ENCODE results near the gene XCR1. TPM values are rescaled to one million over a fixed set of nuclear protein-coding genes. Genes with fewer than 3 reads are reported as not detected.
"Not testable (repeated sequence)": the region's sequence is repeated elsewhere in the genome, so short reads cannot be mapped to it uniquely, and the experiment has no call there.

XCR1 gene
- total and polyA plus RNA-seq, 2 experiments from 2014 or later = not detected

DNA sequence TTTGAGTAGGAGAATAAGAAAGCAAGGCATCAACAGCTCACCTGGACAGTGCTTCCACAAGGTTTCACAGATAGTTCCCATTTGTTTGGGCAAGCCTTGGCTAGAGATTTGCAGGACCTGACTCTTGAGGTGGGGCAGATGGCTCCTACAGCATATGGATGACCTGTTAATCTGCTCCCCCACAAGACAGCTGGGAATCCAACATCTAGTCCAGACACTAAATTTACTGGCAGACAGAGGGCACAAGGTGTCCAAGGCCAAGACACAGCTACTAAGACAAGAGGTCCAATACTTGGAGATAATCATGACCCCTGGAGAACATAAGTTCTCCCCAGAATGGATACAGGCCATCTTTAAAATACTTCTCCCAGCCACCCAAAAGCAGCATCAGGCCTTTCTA lies 23.6 kb downstream of the XCR1 start:
- H3K4me3 Mint-ChIP-seq; H3F3A ChIP-seq (replicated peaks; ENCODE audit: low read depth); H3K27me3 Mint-ChIP-seq (ENCODE audit: insufficient read depth, low read depth, poor library complexity); H3K27me3 ChIP-seq (ENCODE audit: insufficient read depth); H3K9me3 Mint-ChIP-seq; H3K79me2 ChIP-seq (replicated peaks; ENCODE audit: insufficient read depth); H2AFZ ChIP-seq; H3K4me3 ChIP-seq; H3K36me3 Mint-ChIP-seq (ENCODE audit: low read depth); DNase-seq (ENCODE audit: low spot score); H4K20me1 ChIP-seq (replicated peaks; ENCODE audit: insufficient read depth); H3K27ac ChIP-seq (ENCODE audit: low read depth); H3K36me3 ChIP-seq (ENCODE audit: insufficient read depth); H3K27ac Mint-ChIP-seq; H3K4me2 ChIP-seq; ATAC-seq: not testable (repeated sequence)
- Histone ChIP-seq H3K4me1 (ENCODE audit: insufficient read depth) (peaks cover 12% of the 10 kb centered on the region), H3K9me2 (ENCODE audit: insufficient read depth) (peaks cover 21% of the 10 kb centered on the region; the same call in 1 of the 2 replicates)
- H3K4me1 Mint-ChIP-seq = peaks cover 26% of the 10 kb centered on the region

DNA sequence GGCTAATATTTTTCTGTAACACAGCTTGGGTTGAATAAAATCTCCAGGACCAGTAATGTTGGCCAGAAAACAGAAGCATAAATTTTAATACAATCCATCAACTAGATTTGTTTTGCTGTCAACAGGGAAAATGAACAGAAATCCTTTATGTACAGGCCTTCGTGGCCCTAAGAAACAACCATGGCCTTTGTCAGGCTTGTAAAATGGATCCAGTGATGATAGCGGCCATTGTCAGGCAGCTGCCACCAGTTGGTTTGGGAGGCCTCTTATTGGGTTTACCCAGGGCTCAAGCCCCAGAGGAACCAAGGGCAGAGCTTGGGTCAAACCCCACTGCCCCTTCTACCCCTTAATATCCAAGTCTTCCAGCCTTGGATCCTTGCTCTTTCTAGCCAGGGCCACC lies 26.1 kb downstream of the XCR1 start:
- peaks cover 11% of the 10 kb centered on the region for H3K4me1 Mint-ChIP-seq
- no peak overlapping the region for H3K27ac Mint-ChIP-seq
- Histone ChIP-seq H3K27ac (ENCODE audit: low read depth) (no peak overlapping the region), H4K20me1 (replicated peaks; ENCODE audit: insufficient read depth) (no peaks in the 10 kb centered on the region), H3K4me1 (ENCODE audit: insufficient read depth) (no peaks in the 10 kb centered on the region), H3K27me3 (ENCODE audit: insufficient read depth) (peaks cover 5% of the 10 kb centered on the region; the same call in 1 of the 2 replicates), H3K4me3 (no peak overlapping the region), H3K36me3 (ENCODE audit: insufficient read depth) (no peaks in the 10 kb centered on the region), H2AFZ (no peak overlapping the region), H3K79me2 (replicated peaks; ENCODE audit: insufficient read depth) (no peaks in the 10 kb centered on the region), H3K9me2 (ENCODE audit: insufficient read depth) (peaks cover 18% of the 10 kb centered on the region; the same call in 1 of the 2 replicates), H3K4me2 (no peak overlapping the region), H3F3A (replicated peaks; ENCODE audit: low read depth) (no peaks in the 10 kb centered on the region)
- no peak overlapping the region for H3K4me3 Mint-ChIP-seq
- no peaks in the 10 kb centered on the region; the same call in 1 of the 3 replicates for H3K9me3 Mint-ChIP-seq
- H3K27me3 Mint-ChIP-seq (ENCODE audit: insufficient read depth, low read depth, poor library complexity) = peaks cover 2% of the 10 kb centered on the region
- ATAC-seq = no peak
- no peaks in the 10 kb centered on the region; the same call in 2 of the 3 replicates for H3K36me3 Mint-ChIP-seq (ENCODE audit: low read depth)
- DNase-seq (ENCODE audit: low spot score) = no peak
- TF ChIP-seq, protein P1, sequence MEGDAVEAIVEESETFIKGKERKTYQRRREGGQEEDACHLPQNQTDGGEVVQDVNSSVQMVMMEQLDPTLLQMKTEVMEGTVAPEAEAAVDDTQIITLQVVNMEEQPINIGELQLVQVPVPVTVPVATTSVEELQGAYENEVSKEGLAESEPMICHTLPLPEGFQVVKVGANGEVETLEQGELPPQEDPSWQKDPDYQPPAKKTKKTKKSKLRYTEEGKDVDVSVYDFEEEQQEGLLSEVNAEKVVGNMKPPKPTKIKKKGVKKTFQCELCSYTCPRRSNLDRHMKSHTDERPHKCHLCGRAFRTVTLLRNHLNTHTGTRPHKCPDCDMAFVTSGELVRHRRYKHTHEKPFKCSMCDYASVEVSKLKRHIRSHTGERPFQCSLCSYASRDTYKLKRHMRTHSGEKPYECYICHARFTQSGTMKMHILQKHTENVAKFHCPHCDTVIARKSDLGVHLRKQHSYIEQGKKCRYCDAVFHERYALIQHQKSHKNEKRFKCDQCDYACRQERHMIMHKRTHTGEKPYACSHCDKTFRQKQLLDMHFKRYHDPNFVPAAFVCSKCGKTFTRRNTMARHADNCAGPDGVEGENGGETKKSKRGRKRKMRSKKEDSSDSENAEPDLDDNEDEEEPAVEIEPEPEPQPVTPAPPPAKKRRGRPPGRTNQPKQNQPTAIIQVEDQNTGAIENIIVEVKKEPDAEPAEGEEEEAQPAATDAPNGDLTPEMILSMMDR (conservative IDR thresholded peaks at IDR 0.05; ENCODE audit: low read depth in 2 of 2) = no peak
- TF ChIP-seq, protein P2, sequence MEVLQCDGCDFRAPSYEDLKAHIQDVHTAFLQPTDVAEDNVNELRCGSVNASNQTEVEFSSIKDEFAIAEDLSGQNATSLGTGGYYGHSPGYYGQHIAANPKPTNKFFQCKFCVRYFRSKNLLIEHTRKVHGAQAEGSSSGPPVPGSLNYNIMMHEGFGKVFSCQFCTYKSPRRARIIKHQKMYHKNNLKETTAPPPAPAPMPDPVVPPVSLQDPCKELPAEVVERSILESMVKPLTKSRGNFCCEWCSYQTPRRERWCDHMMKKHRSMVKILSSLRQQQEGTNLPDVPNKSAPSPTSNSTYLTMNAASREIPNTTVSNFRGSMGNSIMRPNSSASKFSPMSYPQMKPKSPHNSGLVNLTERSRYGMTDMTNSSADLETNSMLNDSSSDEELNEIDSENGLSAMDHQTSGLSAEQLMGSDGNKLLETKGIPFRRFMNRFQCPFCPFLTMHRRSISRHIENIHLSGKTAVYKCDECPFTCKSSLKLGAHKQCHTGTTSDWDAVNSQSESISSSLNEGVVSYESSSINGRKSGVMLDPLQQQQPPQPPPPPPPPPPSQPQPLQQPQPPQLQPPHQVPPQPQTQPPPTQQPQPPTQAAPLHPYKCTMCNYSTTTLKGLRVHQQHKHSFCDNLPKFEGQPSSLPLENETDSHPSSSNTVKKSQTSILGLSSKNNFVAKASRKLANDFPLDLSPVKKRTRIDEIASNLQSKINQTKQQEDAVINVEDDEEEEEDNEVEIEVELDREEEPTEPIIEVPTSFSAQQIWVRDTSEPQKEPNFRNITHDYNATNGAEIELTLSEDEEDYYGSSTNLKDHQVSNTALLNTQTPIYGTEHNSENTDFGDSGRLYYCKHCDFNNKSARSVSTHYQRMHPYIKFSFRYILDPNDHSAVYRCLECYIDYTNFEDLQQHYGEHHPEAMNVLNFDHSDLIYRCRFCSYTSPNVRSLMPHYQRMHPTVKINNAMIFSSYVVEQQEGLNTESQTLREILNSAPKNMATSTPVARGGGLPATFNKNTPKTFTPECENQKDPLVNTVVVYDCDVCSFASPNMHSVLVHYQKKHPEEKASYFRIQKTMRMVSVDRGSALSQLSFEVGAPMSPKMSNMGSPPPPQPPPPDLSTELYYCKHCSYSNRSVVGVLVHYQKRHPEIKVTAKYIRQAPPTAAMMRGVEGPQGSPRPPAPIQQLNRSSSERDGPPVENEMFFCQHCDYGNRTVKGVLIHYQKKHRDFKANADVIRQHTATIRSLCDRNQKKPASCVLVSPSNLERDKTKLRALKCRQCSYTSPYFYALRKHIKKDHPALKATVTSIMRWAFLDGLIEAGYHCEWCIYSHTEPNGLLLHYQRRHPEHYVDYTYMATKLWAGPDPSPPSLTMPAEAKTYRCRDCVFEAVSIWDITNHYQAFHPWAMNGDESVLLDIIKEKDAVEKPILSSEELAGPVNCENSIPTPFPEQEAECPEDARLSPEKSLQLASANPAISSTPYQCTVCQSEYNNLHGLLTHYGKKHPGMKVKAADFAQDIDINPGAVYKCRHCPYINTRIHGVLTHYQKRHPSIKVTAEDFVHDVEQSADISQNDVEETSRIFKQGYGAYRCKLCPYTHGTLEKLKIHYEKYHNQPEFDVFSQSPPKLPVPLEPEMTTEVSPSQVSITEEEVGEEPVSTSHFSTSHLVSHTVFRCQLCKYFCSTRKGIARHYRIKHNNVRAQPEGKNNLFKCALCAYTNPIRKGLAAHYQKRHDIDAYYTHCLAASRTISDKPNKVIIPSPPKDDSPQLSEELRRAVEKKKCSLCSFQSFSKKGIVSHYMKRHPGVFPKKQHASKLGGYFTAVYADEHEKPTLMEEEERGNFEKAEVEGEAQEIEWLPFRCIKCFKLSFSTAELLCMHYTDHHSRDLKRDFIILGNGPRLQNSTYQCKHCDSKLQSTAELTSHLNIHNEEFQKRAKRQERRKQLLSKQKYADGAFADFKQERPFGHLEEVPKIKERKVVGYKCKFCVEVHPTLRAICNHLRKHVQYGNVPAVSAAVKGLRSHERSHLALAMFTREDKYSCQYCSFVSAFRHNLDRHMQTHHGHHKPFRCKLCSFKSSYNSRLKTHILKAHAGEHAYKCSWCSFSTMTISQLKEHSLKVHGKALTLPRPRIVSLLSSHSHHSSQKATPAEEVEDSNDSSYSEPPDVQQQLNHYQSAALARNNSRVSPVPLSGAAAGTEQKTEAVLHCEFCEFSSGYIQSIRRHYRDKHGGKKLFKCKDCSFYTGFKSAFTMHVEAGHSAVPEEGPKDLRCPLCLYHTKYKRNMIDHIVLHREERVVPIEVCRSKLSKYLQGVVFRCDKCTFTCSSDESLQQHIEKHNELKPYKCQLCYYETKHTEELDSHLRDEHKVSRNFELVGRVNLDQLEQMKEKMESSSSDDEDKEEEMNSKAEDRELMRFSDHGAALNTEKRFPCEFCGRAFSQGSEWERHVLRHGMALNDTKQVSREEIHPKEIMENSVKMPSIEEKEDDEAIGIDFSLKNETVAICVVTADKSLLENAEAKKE (CRISPR knock-in tag; IDR thresholded peaks at IDR 0.05) = no peak
- TF ChIP-seq ZNF331 (CRISPR knock-in tag; IDR thresholded peaks at IDR 0.05; ENCODE audit: low read depth) (no peak), ZNF114 (CRISPR knock-in tag; IDR thresholded peaks at IDR 0.05) (no peak), CREB1 (CRISPR knock-in tag; IDR thresholded peaks at IDR 0.05; ENCODE audit: low read depth) (no peak), STAT1 (IDR thresholded peaks at IDR 0.05; ENCODE audit: unreplicated experiment) (no peak), NANOG (IDR thresholded peaks at IDR 0.05; ENCODE audit: borderline replicate concordance) (no peak), EZH2 (IDR thresholded peaks at IDR 0.05; ENCODE audit: low read depth, unreplicated experiment) (no peak)
- TF ChIP-seq, protein P3, sequence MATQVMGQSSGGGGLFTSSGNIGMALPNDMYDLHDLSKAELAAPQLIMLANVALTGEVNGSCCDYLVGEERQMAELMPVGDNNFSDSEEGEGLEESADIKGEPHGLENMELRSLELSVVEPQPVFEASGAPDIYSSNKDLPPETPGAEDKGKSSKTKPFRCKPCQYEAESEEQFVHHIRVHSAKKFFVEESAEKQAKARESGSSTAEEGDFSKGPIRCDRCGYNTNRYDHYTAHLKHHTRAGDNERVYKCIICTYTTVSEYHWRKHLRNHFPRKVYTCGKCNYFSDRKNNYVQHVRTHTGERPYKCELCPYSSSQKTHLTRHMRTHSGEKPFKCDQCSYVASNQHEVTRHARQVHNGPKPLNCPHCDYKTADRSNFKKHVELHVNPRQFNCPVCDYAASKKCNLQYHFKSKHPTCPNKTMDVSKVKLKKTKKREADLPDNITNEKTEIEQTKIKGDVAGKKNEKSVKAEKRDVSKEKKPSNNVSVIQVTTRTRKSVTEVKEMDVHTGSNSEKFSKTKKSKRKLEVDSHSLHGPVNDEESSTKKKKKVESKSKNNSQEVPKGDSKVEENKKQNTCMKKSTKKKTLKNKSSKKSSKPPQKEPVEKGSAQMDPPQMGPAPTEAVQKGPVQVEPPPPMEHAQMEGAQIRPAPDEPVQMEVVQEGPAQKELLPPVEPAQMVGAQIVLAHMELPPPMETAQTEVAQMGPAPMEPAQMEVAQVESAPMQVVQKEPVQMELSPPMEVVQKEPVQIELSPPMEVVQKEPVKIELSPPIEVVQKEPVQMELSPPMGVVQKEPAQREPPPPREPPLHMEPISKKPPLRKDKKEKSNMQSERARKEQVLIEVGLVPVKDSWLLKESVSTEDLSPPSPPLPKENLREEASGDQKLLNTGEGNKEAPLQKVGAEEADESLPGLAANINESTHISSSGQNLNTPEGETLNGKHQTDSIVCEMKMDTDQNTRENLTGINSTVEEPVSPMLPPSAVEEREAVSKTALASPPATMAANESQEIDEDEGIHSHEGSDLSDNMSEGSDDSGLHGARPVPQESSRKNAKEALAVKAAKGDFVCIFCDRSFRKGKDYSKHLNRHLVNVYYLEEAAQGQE (IDR thresholded peaks at IDR 0.05; ENCODE audit: unreplicated experiment) = no peak
- TF ChIP-seq, protein P4, sequence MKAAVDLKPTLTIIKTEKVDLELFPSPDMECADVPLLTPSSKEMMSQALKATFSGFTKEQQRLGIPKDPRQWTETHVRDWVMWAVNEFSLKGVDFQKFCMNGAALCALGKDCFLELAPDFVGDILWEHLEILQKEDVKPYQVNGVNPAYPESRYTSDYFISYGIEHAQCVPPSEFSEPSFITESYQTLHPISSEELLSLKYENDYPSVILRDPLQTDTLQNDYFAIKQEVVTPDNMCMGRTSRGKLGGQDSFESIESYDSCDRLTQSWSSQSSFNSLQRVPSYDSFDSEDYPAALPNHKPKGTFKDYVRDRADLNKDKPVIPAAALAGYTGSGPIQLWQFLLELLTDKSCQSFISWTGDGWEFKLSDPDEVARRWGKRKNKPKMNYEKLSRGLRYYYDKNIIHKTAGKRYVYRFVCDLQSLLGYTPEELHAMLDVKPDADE (IDR thresholded peaks at IDR 0.05) = no peak
